GM18511 (cell line): ENCODE results near the gene MCM7.

Source experiments
- ATAC-seq: cut with Tn5 transposase; IDR thresholded peaks from one replicate; pipeline ENCODE4 v1.9.1; 2021; ENCODE audit warnings: mild to moderate bottlenecking, moderate library complexity; ENCODE audit not compliant: unreplicated experiment

MCM7 gene

GRCh38 chr7:100124301-100125230 lies 23.4 kb upstream of the MCM7 start:
- no peak for ATAC-seq

- no peak for ATAC-seq
Observed at GRCh38 chr7:100122568-100122967, 21.4 kb upstream of the MCM7 start.

GRCh38 chr7:100122067-100122466 lies 20.9 kb upstream of the MCM7 start:
- ATAC-seq = no peak

- ATAC-seq = no peak
Observed at GRCh38 chr7:100120733-100121036, 19.5 kb upstream of the MCM7 start.

- peak; percentile 28 for ATAC-seq
Observed at GRCh38 chr7:100119970-100120732, 19.0 kb upstream of the MCM7 start.

- peak; percentile 86 for ATAC-seq
Observed at GRCh38 chr7:100119072-100119969, 18.1 kb upstream of the MCM7 start, which contains the start of the genes CNPY4 and TAF6. CNPY4 (plus strand) TSS chr7:100119634; CDS start chr7:100119745, 111 bp downstream. TAF6 (minus strand) TSS chr7:100119358; CDS start chr7:100114209, 5,149 bp downstream.

- no peak for ATAC-seq
Observed at GRCh38 chr7:100118388-100119071, 17.3 kb upstream of the MCM7 start.

- no peak for ATAC-seq
Observed at GRCh38 chr7:100115026-100115425, 13.8 kb upstream of the MCM7 start.

GRCh38 chr7:100111914-100112313 lies 10.7 kb upstream of the MCM7 start:
- no peak for ATAC-seq

GRCh38 chr7:100111156-100111555 lies 10.0 kb upstream of the MCM7 start:
- ATAC-seq = no peak

- no peak for ATAC-seq
Observed at GRCh38 chr7:100109521-100110163, 8.4 kb upstream of the MCM7 start.

GRCh38 chr7:100107890-100108289 lies 6.7 kb upstream of the MCM7 start:
- no peak for ATAC-seq

- no peak for ATAC-seq
Observed at GRCh38 chr7:100107125-100107737, 6.0 kb upstream of the MCM7 start.

- ATAC-seq = no peak
Observed at GRCh38 chr7:100106633-100107032, 5.4 kb upstream of the MCM7 start.

GRCh38 chr7:100105534-100105933 lies 4.3 kb upstream of the MCM7 start:
- no peak for ATAC-seq

GRCh38 chr7:100102950-100103840 lies 2.0 kb upstream of the MCM7 start:
- ATAC-seq = no peak

GRCh38 chr7:100100420-100101015 lies 679 bp downstream of the MCM7 start:
- peak; percentile 78 for ATAC-seq

- no peak for ATAC-seq
Observed at GRCh38 chr7:100099452-100099851, 1.7 kb downstream of the MCM7 start.
